ENCODE data around the gene ZNF750. TPM values are rescaled to one million over a fixed set of nuclear protein-coding genes. Genes with fewer than 3 reads are reported as not detected.

ZNF750 gene
- polyA plus RNA-seq, 1 donor (not counting 4 experiments of a cell fraction or from before 2014, with no cell fraction given), result 5.5 TPM

DNA sequence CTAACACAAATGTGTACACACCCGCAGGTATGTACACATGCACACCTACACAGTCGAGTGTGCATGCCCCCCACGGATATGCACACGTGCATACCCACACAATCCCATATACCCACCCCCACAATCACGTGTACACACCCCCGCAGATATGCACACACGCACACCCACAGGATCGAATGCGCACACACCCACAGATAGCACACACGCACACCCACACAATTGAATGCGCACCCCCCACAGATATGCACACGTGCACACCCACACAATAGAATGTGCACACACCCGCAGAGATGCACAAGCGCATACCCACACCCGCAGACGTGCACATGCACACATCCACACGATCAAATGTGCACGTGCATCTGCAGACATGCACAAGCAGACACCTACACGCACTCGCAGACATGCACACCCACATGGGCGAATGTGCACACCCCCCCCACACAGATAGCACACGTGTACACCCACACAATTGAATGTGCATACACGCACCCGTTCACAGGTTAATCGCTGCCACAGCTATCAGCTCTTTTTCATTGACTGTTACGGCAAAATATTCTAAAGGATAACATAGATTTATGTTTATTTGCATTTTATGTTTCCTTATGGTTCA, 10.8 kb downstream of the ZNF750 start:
- H3K79me2 ChIP-seq (ENCODE audit: control insufficient read depth, insufficient read depth, low read length), result peaks cover 13% of the 10 kb centered on the region
- H3K4me3 ChIP-seq (ENCODE audit: control insufficient read depth in 2 of 3, extremely low read depth in 1 of 3, insufficient read depth in 2 of 3, low read depth in 1 of 3, low read length in 3 of 3), result no peak overlapping the region
- dilution Hi-C loops (cut with MboI; ENCODE audit: extremely low pct_ligation_motif_present, low sequenced_read_pairs), result no loop called here
- no peak for FAIRE-seq
- H3K9me1 ChIP-seq (ENCODE audit: control insufficient read depth, extremely low read depth, insufficient read depth, low read length), result no peaks in the 10 kb centered on the region
- H3K36me3 ChIP-seq (ENCODE audit: control insufficient read depth in 2 of 2, extremely low read depth in 1 of 2, insufficient read depth in 2 of 2, low read length in 2 of 2), result peaks cover 11 to 24% of the 10 kb centered on the region in 2 experiments
- H3K9ac ChIP-seq (ENCODE audit: control insufficient read depth, extremely low read depth, insufficient read depth, low read length), result no peak overlapping the region
- H3K27ac ChIP-seq (ENCODE audit: control insufficient read depth, insufficient read depth, low read length), result no peak overlapping the region
- peaks cover 6% of the 10 kb centered on the region for H4K20me1 ChIP-seq (ENCODE audit: control insufficient read depth, extremely low read depth, insufficient read depth, low read length)
- no peaks in the 10 kb centered on the region for H3K4me1 ChIP-seq (ENCODE audit: control insufficient read depth, extremely low read depth, insufficient read depth, low read length)
- H3K27me3 ChIP-seq (ENCODE audit: control insufficient read depth, extremely low read depth, insufficient read depth, low read length), result no peaks in the 10 kb centered on the region
- no peak overlapping the region for H3K4me2 ChIP-seq (ENCODE audit: control insufficient read depth, extremely low read depth, insufficient read depth, low read depth, low read length)
- TF ChIP-seq, protein P1, sequence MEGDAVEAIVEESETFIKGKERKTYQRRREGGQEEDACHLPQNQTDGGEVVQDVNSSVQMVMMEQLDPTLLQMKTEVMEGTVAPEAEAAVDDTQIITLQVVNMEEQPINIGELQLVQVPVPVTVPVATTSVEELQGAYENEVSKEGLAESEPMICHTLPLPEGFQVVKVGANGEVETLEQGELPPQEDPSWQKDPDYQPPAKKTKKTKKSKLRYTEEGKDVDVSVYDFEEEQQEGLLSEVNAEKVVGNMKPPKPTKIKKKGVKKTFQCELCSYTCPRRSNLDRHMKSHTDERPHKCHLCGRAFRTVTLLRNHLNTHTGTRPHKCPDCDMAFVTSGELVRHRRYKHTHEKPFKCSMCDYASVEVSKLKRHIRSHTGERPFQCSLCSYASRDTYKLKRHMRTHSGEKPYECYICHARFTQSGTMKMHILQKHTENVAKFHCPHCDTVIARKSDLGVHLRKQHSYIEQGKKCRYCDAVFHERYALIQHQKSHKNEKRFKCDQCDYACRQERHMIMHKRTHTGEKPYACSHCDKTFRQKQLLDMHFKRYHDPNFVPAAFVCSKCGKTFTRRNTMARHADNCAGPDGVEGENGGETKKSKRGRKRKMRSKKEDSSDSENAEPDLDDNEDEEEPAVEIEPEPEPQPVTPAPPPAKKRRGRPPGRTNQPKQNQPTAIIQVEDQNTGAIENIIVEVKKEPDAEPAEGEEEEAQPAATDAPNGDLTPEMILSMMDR (optimal IDR thresholded peaks at IDR 0.05 in 1 of 3, IDR thresholded peaks at IDR 0.05 in 1 of 3, conservative IDR thresholded peaks at IDR 0.05 in 1 of 3; ENCODE audit: extremely low read depth in 1 of 3, insufficient read depth in 2 of 3, low read length in 3 of 3), result no peak
- TF ChIP-seq EZH2 (IDR thresholded peaks at IDR 0.05; ENCODE audit: low read length), result no peak
- no peak for DNase-seq (ENCODE audit: low read depth, low spot score)
- no peak overlapping the region for H2AFZ ChIP-seq (ENCODE audit: control insufficient read depth, low read length)
- no peaks in the 10 kb centered on the region for H3K9me3 ChIP-seq (ENCODE audit: control insufficient read depth, low read depth, low read length)

DNA sequence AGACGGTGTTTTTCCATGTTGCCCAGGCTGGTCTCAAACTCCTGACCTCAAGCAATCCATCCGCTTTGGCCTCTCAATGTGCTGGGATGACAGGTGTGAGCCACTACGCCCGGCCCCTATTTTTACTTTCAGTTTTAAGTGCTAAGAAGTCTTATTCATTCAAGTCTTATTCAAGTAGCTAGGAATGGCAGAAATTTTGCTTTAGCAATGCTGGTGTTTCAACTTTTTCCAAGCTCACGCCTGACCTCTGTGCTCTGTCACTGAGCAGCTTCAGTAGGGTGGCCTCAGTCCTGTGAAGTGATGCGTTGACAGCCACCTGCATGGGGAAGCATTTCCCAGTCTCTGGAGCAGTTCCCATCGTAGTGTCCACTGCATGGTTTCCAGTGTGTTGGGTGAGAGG, 12.9 kb downstream of the ZNF750 start:
- dilution Hi-C loops (cut with MboI; ENCODE audit: extremely low pct_ligation_motif_present, low sequenced_read_pairs), result no loop called here
- H3K36me3 ChIP-seq (ENCODE audit: control insufficient read depth in 2 of 2, extremely low read depth in 1 of 2, insufficient read depth in 2 of 2, low read length in 2 of 2), result peaks cover 9 to 19% of the 10 kb centered on the region in 2 experiments
- DNase-seq (ENCODE audit: low read depth, low spot score), result no peak

More for the DNA sequence above, 12.9 kb downstream of the ZNF750 start:
- H3K4me3 ChIP-seq (ENCODE audit: control insufficient read depth in 2 of 3, extremely low read depth in 1 of 3, insufficient read depth in 2 of 3, low read depth in 1 of 3, low read length in 3 of 3), result no peak overlapping the region
- no peak overlapping the region for H3K4me2 ChIP-seq (ENCODE audit: control insufficient read depth, extremely low read depth, insufficient read depth, low read depth, low read length)
- no peaks in the 10 kb centered on the region for H3K9me1 ChIP-seq (ENCODE audit: control insufficient read depth, extremely low read depth, insufficient read depth, low read length)
- no peak overlapping the region for H3K9ac ChIP-seq (ENCODE audit: control insufficient read depth, extremely low read depth, insufficient read depth, low read length)
- FAIRE-seq, result no peak
- peaks cover 6% of the 10 kb centered on the region for H4K20me1 ChIP-seq (ENCODE audit: control insufficient read depth, extremely low read depth, insufficient read depth, low read length)
- TF ChIP-seq, protein P1 (optimal IDR thresholded peaks at IDR 0.05 in 1 of 3, IDR thresholded peaks at IDR 0.05 in 1 of 3, conservative IDR thresholded peaks at IDR 0.05 in 1 of 3; ENCODE audit: extremely low read depth in 1 of 3, insufficient read depth in 2 of 3, low read length in 3 of 3), result no peak
- TF ChIP-seq EZH2 (IDR thresholded peaks at IDR 0.05; ENCODE audit: low read length), result no peak
- H3K27me3 ChIP-seq (ENCODE audit: control insufficient read depth, extremely low read depth, insufficient read depth, low read length), result no peaks in the 10 kb centered on the region
- H3K9me3 ChIP-seq (ENCODE audit: control insufficient read depth, low read depth, low read length), result no peaks in the 10 kb centered on the region
- H2AFZ ChIP-seq (ENCODE audit: control insufficient read depth, low read length), result no peak overlapping the region
- no peaks in the 10 kb centered on the region for H3K4me1 ChIP-seq (ENCODE audit: control insufficient read depth, extremely low read depth, insufficient read depth, low read length)
- no peak overlapping the region for H3K27ac ChIP-seq (ENCODE audit: control insufficient read depth, insufficient read depth, low read length)
- H3K79me2 ChIP-seq (ENCODE audit: control insufficient read depth, insufficient read depth, low read length), result peaks cover 16% of the 10 kb centered on the region

Data from keratinocyte (primary cell).